H1 (cell line): ENCODE data around the gene PARP1. TPM values are rescaled to one million over a fixed set of nuclear protein-coding genes. Genes with fewer than 3 reads are reported as not detected.

ENCODE experiments used
- CTCF ChIA-PET: fragments of 300-600 bp; sonication (Branson Sonifier 250); formaldehyde crosslinking; loops from one replicate; lab custom pipeline; 2021; ENCODE audit not compliant: partially characterized antibody; lab: Charles Lee
- POLR2A ChIA-PET: fragments of 300-600 bp; sonication (Branson Sonifier 250); formaldehyde crosslinking; loops from one replicate; lab custom pipeline; 2021; ENCODE audit warnings: inconsistent platforms; ENCODE audit not compliant: partially characterized antibody; lab: Charles Lee
- DNase-seq, 2 experiments: peaks; one replicate each; pipeline versions ENCODE4 v3.0.0 to v3.0.0-alpha.2; 2010 to 2022; ENCODE audit warnings: low spot score in 2 of 2, low read depth in 1 of 2, mixed read lengths in 1 of 2
- FAIRE-seq: peaks from 2 replicates; lab custom pipeline; 2011; peaks lifted over from hg19 to GRCh38; lab: Jason Lieb, UNC
- H2AFZ ChIP-seq: 2 replicates; pipeline ENCODE4 v1.8.1; 2012; ENCODE audit warnings: low read length, inconsistent platforms
- H2AK5ac ChIP-seq: 2 replicates; pipeline ENCODE4 v1.6.1; 2013; ENCODE audit warnings: low read depth, low read length
- H2BK120ac ChIP-seq: replicated peaks from 2 replicates; pipeline ENCODE3; 2013; ENCODE audit warnings: low read depth, low read length, inconsistent platforms
- H2BK12ac ChIP-seq: 2 replicates; pipeline ENCODE4 v1.6.1; 2013; ENCODE audit warnings: low read depth, low read length
- H2BK15ac ChIP-seq: 2 replicates; pipeline ENCODE4 v1.6.1; 2013; ENCODE audit warnings: low read length
- H2BK20ac ChIP-seq: 2 replicates; pipeline ENCODE4 v1.6.1; 2013; ENCODE audit warnings: low read length
- H2BK5ac ChIP-seq: 2 replicates; pipeline ENCODE4 v1.6.1; 2013; ENCODE audit warnings: low read depth, low read length
- H3K14ac ChIP-seq: 2 replicates; pipeline ENCODE4 v1.6.1; 2013; ENCODE audit warnings: inconsistent platforms; ENCODE audit not compliant: insufficient read length
- H3K18ac ChIP-seq: 2 replicates; pipeline ENCODE4 v1.6.1; 2013; ENCODE audit warnings: low read length; ENCODE audit errors: extremely low read depth
- H3K23ac ChIP-seq: 2 replicates; pipeline ENCODE4 v1.6.1; 2013; ENCODE audit warnings: inconsistent platforms; ENCODE audit not compliant: insufficient read length
- H3K23me2 ChIP-seq: 2 replicates; pipeline ENCODE4 v1.6.1; 2013; ENCODE audit warnings: low read depth, low read length
- H3K27ac ChIP-seq: 2 replicates; pipeline ENCODE4 v1.6.1; 2011; ENCODE audit warnings: low read depth, low read length, inconsistent platforms
- H3K27me3 ChIP-seq, 4 experiments: replicated peaks in 1 of 4; 1 replicate in 1 of 4; 2 replicates in 3 of 4; pipeline versions ENCODE4 v1.6.1 to v1.8.1; 2011 to 2013; ENCODE audit warnings: low read length in 3 of 4, mild to moderate bottlenecking in 3 of 4, inconsistent platforms in 2 of 4, mixed read lengths in 2 of 4, moderate library complexity in 1 of 4; ENCODE audit not compliant: control insufficient read depth in 3 of 4, insufficient read depth in 3 of 4; ENCODE audit errors: extremely low read depth in 1 of 4
- H3K36me3 ChIP-seq, 4 experiments: 2 replicates each; pipeline versions ENCODE4 v1.6.1 to v1.8.1; 2011 to 2013; ENCODE audit warnings: mild to moderate bottlenecking in 4 of 4, low read length in 3 of 4, moderate library complexity in 2 of 4, control low read depth in 1 of 4, inconsistent platforms in 1 of 4; ENCODE audit not compliant: insufficient read depth in 4 of 4, control insufficient read depth in 2 of 4
- H3K4ac ChIP-seq: replicated peaks from 2 replicates; pipeline ENCODE3; 2013; ENCODE audit warnings: low read length, low read depth, mixed read lengths, inconsistent platforms; ENCODE audit not compliant: insufficient read length
- H3K4me1 ChIP-seq, 4 experiments: replicated peaks in 1 of 4; 1 replicate in 1 of 4; 2 replicates in 3 of 4; pipeline versions ENCODE4 v1.6.1 to v1.8.1; 2011 to 2013; ENCODE audit warnings: low read length in 3 of 4, inconsistent platforms in 2 of 4, mixed read lengths in 1 of 4; ENCODE audit not compliant: insufficient read depth in 4 of 4, control insufficient read depth in 3 of 4
- H3K4me2 ChIP-seq, 2 experiments: 2 replicates each; pipeline versions ENCODE4 v1.6.1 to v1.8.1; 2011 to 2013; ENCODE audit warnings: low read depth in 2 of 2, low read length in 2 of 2, control low read depth in 1 of 2, inconsistent platforms in 1 of 2, mild to moderate bottlenecking in 1 of 2; ENCODE audit not compliant: insufficient read depth in 1 of 2
- H3K4me3 ChIP-seq, 4 experiments: fragments of 200-600, 300-600 bp in 1 of 4; sonication (generic), shearing (Covaris generic), sonication (Bioruptor Twin) in 1 of 4; 2 replicates each; pipeline versions ENCODE4 v1.5.1 to v1.8.1; 2011 to 2016; ENCODE audit warnings: low read length in 4 of 4, low read depth in 3 of 4, control low read depth in 2 of 4, inconsistent platforms in 2 of 4, mild to moderate bottlenecking in 2 of 4, mixed read lengths in 1 of 4, moderate library complexity in 1 of 4; ENCODE audit not compliant: insufficient read depth in 2 of 4; ENCODE audit errors: extremely low read depth in 1 of 4
- H3K56ac ChIP-seq: replicated peaks from 2 replicates; pipeline ENCODE3; 2013; ENCODE audit warnings: low read depth, mild to moderate bottlenecking, mixed read lengths, low read length, inconsistent platforms; ENCODE audit not compliant: insufficient read length
- H3K79me1 ChIP-seq: 2 replicates; pipeline ENCODE4 v1.6.1; 2013; ENCODE audit warnings: low read depth, low read length, control low read depth
- H3K79me2 ChIP-seq, 2 experiments: 2 replicates each; pipeline versions ENCODE4 v1.6.1 to v1.8.1; 2012 to 2013; ENCODE audit warnings: low read length in 2 of 2, mild to moderate bottlenecking in 2 of 2, inconsistent platforms in 1 of 2; ENCODE audit not compliant: insufficient read depth in 2 of 2, control insufficient read depth in 1 of 2
- H3K9ac ChIP-seq, 4 experiments: replicated peaks in 1 of 4; 1 replicate in 1 of 4; 2 replicates in 3 of 4; pipeline versions ENCODE4 v1.6.1 to v1.8.1; 2011 to 2013; ENCODE audit warnings: low read depth in 3 of 4, low read length in 3 of 4, control low read depth in 2 of 4, mild to moderate bottlenecking in 2 of 4, moderate library complexity in 2 of 4, inconsistent platforms in 1 of 4; ENCODE audit errors: extremely low read depth in 1 of 4
- H3K9me3 ChIP-seq, 2 experiments: 2 replicates each; pipeline versions ENCODE4 v1.6.1 to v1.8.1; 2012 to 2013; ENCODE audit warnings: mild to moderate bottlenecking in 2 of 2, moderate library complexity in 2 of 2, control low read depth in 1 of 2, inconsistent platforms in 1 of 2, low read depth in 1 of 2, low read length in 1 of 2, mixed read lengths in 1 of 2; ENCODE audit not compliant: insufficient read depth in 2 of 2
- H4K20me1 ChIP-seq, 2 experiments: replicated peaks in 1 of 2; 2 replicates each; pipeline versions ENCODE3 to v1.8.1; 2011 to 2013; ENCODE audit warnings: inconsistent platforms in 2 of 2, low read length in 2 of 2, mild to moderate bottlenecking in 1 of 2; ENCODE audit not compliant: insufficient read depth in 2 of 2, control insufficient read depth in 1 of 2
- H4K5ac ChIP-seq: 2 replicates; pipeline ENCODE4 v1.6.1; 2013; ENCODE audit warnings: low read length, low read depth, mixed read lengths, inconsistent platforms; ENCODE audit not compliant: insufficient read length
- H4K8ac ChIP-seq: 2 replicates; pipeline ENCODE4 v1.8.0; 2013; ENCODE audit warnings: mild to moderate bottlenecking, moderate library complexity, low read length, inconsistent platforms; ENCODE audit not compliant: insufficient read depth; ENCODE audit errors: extremely low read depth
- H4K91ac ChIP-seq: replicated peaks from 2 replicates; pipeline ENCODE3; 2013; ENCODE audit warnings: low read length, mixed read lengths, inconsistent platforms; ENCODE audit not compliant: insufficient read length
- CBX8 ChIP-seq: fragments of 300-800, 300-1000 bp; sonication (generic); IDR thresholded peaks from 2 replicates; pipeline ENCODE4 v1.7.1; 2016; ENCODE audit warnings: low read depth, low read length, borderline replicate concordance
- CREB1 ChIP-seq: IDR thresholded peaks from 2 replicates; pipeline ENCODE4 v1.6.1; 2012; ENCODE audit warnings: inconsistent platforms
- CTBP2 ChIP-seq: IDR thresholded peaks from 2 replicates; pipeline ENCODE4 v1.7.0; 2011; ENCODE audit warnings: borderline replicate concordance, mild to moderate bottlenecking, moderate library complexity, mixed read lengths, low read length; ENCODE audit not compliant: insufficient read depth, insufficient read length
- EZH2 ChIP-seq: fragments of 200-600 bp; sonication (generic); IDR thresholded peaks from 2 replicates; pipeline ENCODE4 v1.7.1; 2012; ENCODE audit warnings: low read depth, mild to moderate bottlenecking, moderate library complexity, low read length, inconsistent platforms; ENCODE audit not compliant: severe bottlenecking
- GTF2F1 ChIP-seq: IDR thresholded peaks from 2 replicates; pipeline ENCODE4 v1.6.1; 2012; ENCODE audit warnings: low read depth, low read length, improper control_type of control experiment, borderline replicate concordance
- HDAC2 ChIP-seq, 2 experiments: fragments of 300-600 bp in 1 of 2; sonication (generic) in 1 of 2; IDR thresholded peaks; 2 replicates each; pipeline ENCODE4 v1.6.1; 2011 to 2012; ENCODE audit warnings: low read depth in 2 of 2, low read length in 2 of 2, mild to moderate bottlenecking in 2 of 2, moderate library complexity in 2 of 2, borderline replicate concordance in 1 of 2, inconsistent platforms in 1 of 2
- KDM1A ChIP-seq: fragments of 200-600, 300-600 bp; sonication (generic); IDR thresholded peaks from 2 replicates; pipeline ENCODE4 v1.7.1; 2016; ENCODE audit warnings: mild to moderate bottlenecking, low read length, borderline replicate concordance
- RFX5 ChIP-seq: IDR thresholded peaks from 2 replicates; pipeline ENCODE4 v1.6.1; 2011; ENCODE audit warnings: low read depth, low read length, improper control_type of control experiment, borderline replicate concordance
- SIX5 ChIP-seq: IDR thresholded peaks from 2 replicates; pipeline ENCODE4 v1.6.1; 2011; ENCODE audit warnings: mild to moderate bottlenecking, low read depth, low read length
- SRF ChIP-seq: IDR thresholded peaks from 2 replicates; pipeline ENCODE4 v1.6.1; 2011; ENCODE audit warnings: mild to moderate bottlenecking, low read depth, low read length, moderate library complexity
- TAF7 ChIP-seq: optimal IDR thresholded peaks from 2 replicates; pipeline ENCODE3; 2011; ENCODE audit warnings: low read depth, mild to moderate bottlenecking, inconsistent platforms, low read length, moderate library complexity, borderline replicate concordance
- WGBS, 2 experiments: shearing (Covaris generic) in 1 of 2; methylation state at CpG; one replicate each; pipeline versions ENCODE4 v1.1.6 to v1.1.7; 2013 to 2015; ENCODE audit warnings: low lambda C conversion rate in 2 of 2, mixed read lengths in 2 of 2, inconsistent platforms in 1 of 2, low coverage in 1 of 2, missing lambda C conversion rate in 1 of 2; ENCODE audit not compliant: insufficient replicate concordance in 2 of 2, insufficient coverage in 1 of 2, insufficient read length in 1 of 2; ENCODE audit errors: extremely low coverage in 1 of 2, missing lambda C conversion rate in 1 of 2; 5-methylcytosine and 5-hydroxymethylcytosine counted together
- polyA plus RNA-seq, 7 experiments: library from polyadenylated mRNA; depleted of rRNA in 3 of 7; stranded (reverse) in 5 of 7; unstranded in 2 of 7; fragments of >200 nt in 5 of 7; fragments of 200-250 nt in 2 of 7; gene quantifications; 1 replicate in 5 of 7; 2 replicates in 1 of 7; 4 replicates in 1 of 7; pipeline versions ENCODE4 v1.2.1 to v1.2.3, GENCODE V29; 2011 to 2013; ENCODE audit warnings: missing spikeins in 2 of 7, mixed read lengths in 2 of 7
- total RNA-seq: library from RNA; stranded (reverse); fragmentation: NEBNext Ultra II Directional; extraction: Animal tissue kit (Norgen Biotek cat#: 25700); gene quantifications from 2 replicates; pipeline ENCODE4 v1.2.1, GENCODE V29; 2021

The PARP1 gene
- total and polyA plus RNA-seq, 2 of the 8 experiments (the other 6 are each of a cell fraction or from before 2014, with no cell fraction given): 416 to 441 TPM

DNA sequence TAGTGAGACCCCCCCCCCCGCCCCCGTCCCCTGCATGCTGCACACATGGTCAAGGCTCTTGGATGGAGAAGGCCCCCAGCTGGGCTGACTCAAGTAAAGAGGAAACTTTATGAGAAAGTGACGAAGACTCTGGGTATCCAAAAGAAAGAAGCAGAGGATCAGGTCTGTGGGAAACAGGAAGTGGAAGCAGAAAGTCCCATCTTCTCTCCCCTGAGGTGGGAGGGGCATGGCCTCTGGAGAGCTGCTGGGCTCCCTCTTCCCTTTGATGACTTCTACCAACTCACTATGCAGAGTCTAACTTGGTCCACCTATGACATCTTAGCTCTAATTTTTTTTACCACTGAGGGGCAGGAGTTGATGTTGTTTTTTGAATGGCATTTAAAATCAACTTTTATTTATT lies 56.2 kb downstream of the PARP1 start:
- Histone ChIP-seq H2AFZ (no peak overlapping the region), H4K8ac (no peak overlapping the region), H4K5ac (no peak overlapping the region), H3K36me3 (peaks cover 0 to 9% (median 0%) of the 10 kb centered on the region in 4 experiments; a peak in 1 of 8 replicates), H4K20me1 (no peaks in the 10 kb centered on the region), H3K23me2 (no peaks in the 10 kb centered on the region), H3K4me2 (no peak overlapping the region), H3K23ac (no peak overlapping the region), H3K79me1 (no peaks in the 10 kb centered on the region; the same call in 1 of the 2 replicates), H3K56ac (no peak overlapping the region), H3K4ac (no peak overlapping the region), H3K9me3 (no peaks in the 10 kb centered on the region), H2BK12ac (no peak overlapping the region), H3K4me1 (no peaks in the 10 kb centered on the region), H4K91ac (no peak overlapping the region), H3K18ac (no peak overlapping the region), H3K27ac (no peak overlapping the region), H3K27me3 (no peaks in the 10 kb centered on the region), H3K9ac (no peak overlapping the region), H3K14ac (no peak overlapping the region), H2BK5ac (no peak overlapping the region), H3K4me3 (no peak overlapping the region), H3K79me2 (no peaks in the 10 kb centered on the region), H2BK20ac (no peak overlapping the region), H2BK120ac (no peak overlapping the region), H2BK15ac (no peak overlapping the region), H2AK5ac (no peak overlapping the region)
- FAIRE-seq (no peak), DNase-seq (no peak)
- WGBS, 2 experiments: 94% methylated on average over 3 of the region's 3 CpGs; no CpG with 5 or more reads in 1 of the 2 experiments
- POLR2A ChIA-PET: interaction anchor here (0.9 to 2.3 kb wide), 2 partner anchors 42 to 53 kb away, joined by 3 to 11 read pairs; partner anchors contain the start of gene LIN9
- CTCF ChIA-PET: interaction anchor here (0.9 to 1.9 kb wide), 2 partner anchors 21 to 226 kb away, joined by 3 to 5 read pairs; no protein-coding TSS in a partner anchor
- TF ChIP-seq SIX5 (no peak), RFX5 (no peak), EZH2 (no peak), HDAC2 (IDR thresholded peaks at IDR 0.05; ENCODE audit: borderline replicate concordance in 1 of 2, low read depth in 2 of 2, low read length in 2 of 2) (no peak), TAF7 (no peak), GTF2F1 (no peak), CREB1 (no peak), CTBP2 (no peak), SRF (no peak), CBX8 (no peak), KDM1A (no peak)
